ENCODE results near the gene ZC3HAV1. TPM values are rescaled to one million over a fixed set of nuclear protein-coding genes. Genes with fewer than 3 reads are reported as not detected.
A peak's percentile ranks its signal among the peaks of the same experiment; 100 is the strongest.
"Not testable (repeated sequence)": the region's sequence is repeated elsewhere in the genome, so short reads cannot be mapped to it uniquely, and the experiment has no call there.

Gene ZC3HAV1
- total RNA-seq, 1 donor from 2014 or later, result 36.0 TPM

DNA sequence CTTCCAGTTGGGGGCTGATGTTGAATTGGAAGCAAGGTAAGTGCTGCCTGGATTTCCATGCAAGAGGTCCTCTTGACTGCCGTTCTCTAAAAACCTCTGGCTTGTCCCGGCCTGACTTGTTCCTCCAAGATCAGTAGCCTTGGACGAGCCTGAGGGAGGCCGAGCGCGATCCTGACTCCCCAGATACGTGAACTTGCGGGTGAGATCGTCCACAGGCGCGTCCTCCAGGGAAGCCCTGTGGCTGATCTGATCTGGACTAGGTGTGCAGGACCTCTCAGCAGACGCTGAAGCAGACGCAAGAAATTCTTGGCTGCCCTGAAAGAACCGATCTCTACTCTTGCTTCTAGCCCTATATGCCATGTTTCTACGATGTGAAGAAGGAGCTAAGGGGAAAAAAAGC lies 29.7 kb downstream of the ZC3HAV1 start:
- no peak for DNase-seq
- TF ChIP-seq, protein P1, sequence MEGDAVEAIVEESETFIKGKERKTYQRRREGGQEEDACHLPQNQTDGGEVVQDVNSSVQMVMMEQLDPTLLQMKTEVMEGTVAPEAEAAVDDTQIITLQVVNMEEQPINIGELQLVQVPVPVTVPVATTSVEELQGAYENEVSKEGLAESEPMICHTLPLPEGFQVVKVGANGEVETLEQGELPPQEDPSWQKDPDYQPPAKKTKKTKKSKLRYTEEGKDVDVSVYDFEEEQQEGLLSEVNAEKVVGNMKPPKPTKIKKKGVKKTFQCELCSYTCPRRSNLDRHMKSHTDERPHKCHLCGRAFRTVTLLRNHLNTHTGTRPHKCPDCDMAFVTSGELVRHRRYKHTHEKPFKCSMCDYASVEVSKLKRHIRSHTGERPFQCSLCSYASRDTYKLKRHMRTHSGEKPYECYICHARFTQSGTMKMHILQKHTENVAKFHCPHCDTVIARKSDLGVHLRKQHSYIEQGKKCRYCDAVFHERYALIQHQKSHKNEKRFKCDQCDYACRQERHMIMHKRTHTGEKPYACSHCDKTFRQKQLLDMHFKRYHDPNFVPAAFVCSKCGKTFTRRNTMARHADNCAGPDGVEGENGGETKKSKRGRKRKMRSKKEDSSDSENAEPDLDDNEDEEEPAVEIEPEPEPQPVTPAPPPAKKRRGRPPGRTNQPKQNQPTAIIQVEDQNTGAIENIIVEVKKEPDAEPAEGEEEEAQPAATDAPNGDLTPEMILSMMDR (IDR thresholded peaks at IDR 0.05), result no peak
- intact Hi-C loops (cut with DNase I), result loop anchor here (10.0 kb wide), 2 partner anchors 55 to 195 kb away; no protein-coding TSS in a partner anchor
- Histone ChIP-seq H3K4me3 (no peak overlapping the region), H3K36me3 (peaks cover 98% of the 10 kb centered on the region), H3K27me3 (no peaks in the 10 kb centered on the region), H3K27ac (no peak overlapping the region), H3K4me1 (peaks cover 8% of the 10 kb centered on the region), H3K9me3 (no peaks in the 10 kb centered on the region)
- no peak for ATAC-seq

GRCh38 chr7:139078911-139079310 lies 30.6 kb downstream of the ZC3HAV1 start:
- DNase-seq (no peak), ATAC-seq (no peak)
- intact Hi-C loops (cut with DNase I), result loop anchor here (10.0 kb wide), 2 partner anchors 54 to 194 kb away; no protein-coding TSS in a partner anchor
- peaks cover 97% of the 10 kb centered on the region for H3K36me3 ChIP-seq
- H3K27me3 ChIP-seq, result no peaks in the 10 kb centered on the region
- H3K4me3 ChIP-seq, result no peak overlapping the region
- TF ChIP-seq, protein P1 (IDR thresholded peaks at IDR 0.05), result no peak
- H3K4me1 ChIP-seq, result peaks cover 10% of the 10 kb centered on the region
- no peaks in the 10 kb centered on the region for H3K9me3 ChIP-seq
- no peak overlapping the region for H3K27ac ChIP-seq

DNA sequence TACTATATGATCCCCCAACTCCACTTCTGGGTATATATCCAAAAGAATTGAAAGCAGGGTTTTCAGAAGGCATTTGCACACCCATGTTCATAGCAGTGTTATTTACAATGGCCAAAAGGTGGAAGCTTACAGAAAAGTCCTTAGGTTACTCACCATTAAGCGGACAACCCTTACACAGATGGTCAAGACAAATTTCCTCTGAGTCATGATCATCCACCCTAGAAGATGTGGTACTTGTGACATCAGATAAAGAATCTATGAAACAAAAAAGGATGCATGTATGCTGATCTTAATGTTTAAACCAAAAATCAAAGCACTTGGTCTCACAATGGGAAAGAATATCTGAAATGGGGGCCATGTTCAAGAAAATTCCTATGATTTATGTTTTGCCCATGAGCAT lies 31.1 kb downstream of the ZC3HAV1 start:
- Histone ChIP-seq H3K4me1 (peaks cover 10% of the 10 kb centered on the region), H3K27ac (no peak overlapping the region), H3K4me3 (no peak overlapping the region), H3K9me3 (no peaks in the 10 kb centered on the region), H3K36me3 (peaks cover 97% of the 10 kb centered on the region), H3K27me3 (no peaks in the 10 kb centered on the region)
- intact Hi-C loops (cut with DNase I), result loop anchor here (10.0 kb wide), 2 partner anchors 54 to 194 kb away; no protein-coding TSS in a partner anchor
- no peak for DNase-seq
- TF ChIP-seq, protein P1 (IDR thresholded peaks at IDR 0.05), result no peak
- ATAC-seq, result no peak

DNA sequence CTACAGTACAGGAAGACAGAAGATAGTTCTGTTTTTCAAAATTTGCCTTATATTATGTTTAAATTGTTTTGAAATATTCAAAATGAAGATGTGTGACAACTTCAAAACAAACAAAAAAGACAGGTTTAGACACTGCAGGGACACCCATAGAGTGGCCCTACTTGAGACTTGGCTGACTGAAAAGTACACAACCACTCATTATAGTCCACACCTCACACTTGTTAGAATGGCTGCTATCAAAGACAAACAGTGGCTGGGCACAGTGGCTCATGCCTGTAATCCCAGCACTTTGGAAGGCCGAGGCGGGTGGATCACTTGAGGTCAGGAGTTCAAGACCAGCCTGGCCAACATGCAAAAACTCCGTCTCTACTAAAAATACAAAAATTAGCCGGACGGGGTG lies 31.8 kb downstream of the ZC3HAV1 start:
- not testable (repeated sequence) for H3K27ac ChIP-seq, H3K9me3 ChIP-seq, H3K27me3 ChIP-seq, H3K4me3 ChIP-seq, DNase-seq
- Histone ChIP-seq H3K36me3 (peaks cover 97% of the 10 kb centered on the region), H3K4me1 (peaks cover 14% of the 10 kb centered on the region)
- intact Hi-C loops (cut with DNase I), result loop anchor here (10.0 kb wide), 2 partner anchors 53 to 193 kb away; no protein-coding TSS in a partner anchor
- ATAC-seq, result peak; percentile 73

- no peak overlapping the region for H3K4me3 ChIP-seq
- H3K27me3 ChIP-seq, result no peaks in the 10 kb centered on the region
- DNase-seq (no peak), ATAC-seq (no peak)
- peak overlapping the region; percentile 20 for H3K27ac ChIP-seq
- intact Hi-C loops (cut with DNase I), result loop anchor here (10.0 kb wide), 2 partner anchors 51 to 191 kb away; no protein-coding TSS in a partner anchor
- no peaks in the 10 kb centered on the region for H3K9me3 ChIP-seq
- H3K36me3 ChIP-seq, result peaks cover 97% of the 10 kb centered on the region
- TF ChIP-seq, protein P1 (IDR thresholded peaks at IDR 0.05), result no peak
- peaks cover 18% of the 10 kb centered on the region for H3K4me1 ChIP-seq
Measured at GRCh38 chr7:139075871-139076686, 33.4 kb downstream of the ZC3HAV1 start.

- H3K36me3 ChIP-seq, result peaks cover 97% of the 10 kb centered on the region
Measured at GRCh38 chr7:139075031-139075652, 34.4 kb downstream of the ZC3HAV1 start.

More at GRCh38 chr7:139075031-139075652, 34.4 kb downstream of the ZC3HAV1 start:
- intact Hi-C loops (cut with DNase I), result loop anchor here (10.0 kb wide), 2 partner anchors 50 to 190 kb away; no protein-coding TSS in a partner anchor
- Histone ChIP-seq H3K4me3 (no peak overlapping the region), H3K27me3 (no peaks in the 10 kb centered on the region), H3K4me1 (peaks cover 11% of the 10 kb centered on the region), H3K9me3 (no peaks in the 10 kb centered on the region), H3K27ac (peak overlapping the region; percentile 20)
- ATAC-seq (peak; percentile 94), DNase-seq (peak; percentile 67)
- TF ChIP-seq, protein P1 (IDR thresholded peaks at IDR 0.05), result peak; percentile 87
